GM12878 (cell line): ENCODE results near the gene COL4A2. TPM values are rescaled to one million over a fixed set of nuclear protein-coding genes. Genes with fewer than 3 reads are reported as not detected.

ENCODE experiments used
- ATAC-seq: fragments of 200-7000 bp; cut with Tn5 transposase; 3 replicates; pipeline ENCODE4 v1.9.1; 2020; ENCODE audit warnings: mild to moderate bottlenecking, moderate library complexity
- BruUV-seq: library from RNA; stranded (reverse); fragments of 400-500 nt; replicated peaks from 2 replicates; lab custom pipeline; 2021; lab: Mats Ljungman, UMichigan
- CTCF ChIA-PET: fragments of 300-600 bp; sonication (Branson Sonifier 250); formaldehyde crosslinking; extraction: SDS; loops from one replicate; lab custom pipeline; 2021; ENCODE audit warnings: inconsistent platforms; lab: Yijun Ruan, JAX
- POLR2A ChIA-PET: fragments of 350-600 bp; formaldehyde crosslinking; extraction: SDS; loops from one replicate; lab custom pipeline; 2021; ENCODE audit warnings: inconsistent platforms; lab: Charles Lee
- RAD21 ChIA-PET: fragments of 300-600 bp; sonication (Branson Sonifier 250); formaldehyde crosslinking; loops from one replicate; lab custom pipeline; 2023; ENCODE audit warnings: antibody characterized with exemption; ENCODE audit not compliant: unreplicated experiment; lab: Charles Lee
- SMC1A ChIA-PET: fragments of 300-600 bp; sonication (Branson Sonifier 250); formaldehyde crosslinking; loops from one replicate; lab custom pipeline; 2023; ENCODE audit not compliant: unreplicated experiment, uncharacterized antibody; lab: Charles Lee
- DNase-seq: peaks from one replicate; pipeline ENCODE4 v3.0.0-alpha.2; 2011; ENCODE audit warnings: low read depth, low spot score
- FAIRE-seq: peaks from 3 replicates; lab custom pipeline; 2011; peaks lifted over from hg19 to GRCh38; lab: Jason Lieb, UNC
- H2AFZ ChIP-seq: 2 replicates; pipeline ENCODE4 v1.6.0; 2011; ENCODE audit warnings: low read depth, low read length, control low read depth; ENCODE audit not compliant: control insufficient read depth
- H3K27ac ChIP-seq: 2 replicates; pipeline ENCODE4 v1.5.1; 2011; ENCODE audit warnings: control low read depth; ENCODE audit not compliant: control insufficient read depth, insufficient read depth
- H3K27me3 ChIP-seq, 2 experiments: replicated peaks in 1 of 2; 2 replicates each; pipeline versions ENCODE4 v1.6.0 to v1.6.1; 2011; ENCODE audit warnings: low read length in 1 of 2; ENCODE audit not compliant: control insufficient read depth in 2 of 2, insufficient read depth in 2 of 2
- H3K36me3 ChIP-seq, 2 experiments: 2 replicates each; pipeline ENCODE4 v1.5.1; 2011; ENCODE audit warnings: low read length in 1 of 2; ENCODE audit not compliant: control insufficient read depth in 2 of 2, insufficient read depth in 2 of 2
- H3K4me1 ChIP-seq: 2 replicates; pipeline ENCODE4 v1.6.1; 2011; ENCODE audit warnings: mild to moderate bottlenecking, low read length, moderate library complexity, mixed read lengths; ENCODE audit not compliant: control insufficient read depth, insufficient read depth
- H3K4me2 ChIP-seq: 2 replicates; pipeline ENCODE4 v1.6.0; 2011; ENCODE audit warnings: control low read depth; ENCODE audit not compliant: control insufficient read depth, insufficient read depth
- H3K4me3 ChIP-seq: fragments of 200-600 bp; sonication (generic); 2 replicates; pipeline ENCODE4 v1.5.1; 2016
- H3K79me2 ChIP-seq: 2 replicates; pipeline ENCODE4 v1.6.0; 2011; ENCODE audit warnings: low read length; ENCODE audit not compliant: control insufficient read depth, insufficient read depth
- H3K9ac ChIP-seq: 2 replicates; pipeline ENCODE4 v1.8.0; 2011; ENCODE audit warnings: low read length, control low read depth, mixed read lengths; ENCODE audit not compliant: control insufficient read depth, insufficient read depth
- H3K9me3 ChIP-seq: replicated peaks from 3 replicates; pipeline ENCODE4 v1.5.1; 2011; ENCODE audit warnings: mild to moderate bottlenecking, low read length; ENCODE audit not compliant: control insufficient read depth, insufficient read depth
- H4K20me1 ChIP-seq: 2 replicates; pipeline ENCODE4 v1.6.0; 2011; ENCODE audit not compliant: control insufficient read depth, insufficient read depth
- FOS ChIP-seq: IDR thresholded peaks from 3 replicates; pipeline ENCODE4 v1.6.1; 2011; ENCODE audit warnings: borderline replicate concordance; ENCODE audit not compliant: insufficient read length; ENCODE audit errors: extremely low read depth
- FOXK2 ChIP-seq: fragments of 450-650 bp; IDR thresholded peaks from 2 replicates; pipeline ENCODE4 v1.6.1; 2017; ENCODE audit warnings: mild to moderate bottlenecking, moderate library complexity
- HDGF ChIP-seq: fragments of 450-650 bp; IDR thresholded peaks from 2 replicates; pipeline ENCODE4 v1.6.1; 2016; ENCODE audit warnings: antibody characterized with exemption
- KAT2A ChIP-seq: conservative IDR thresholded peaks from 2 replicates; pipeline ENCODE4 v1.6.1; 2011; ENCODE audit warnings: low read depth, low read length; ENCODE audit not compliant: control insufficient read depth
- MXI1 ChIP-seq: fragments of 150-350 bp; IDR thresholded peaks from 2 replicates; pipeline ENCODE4 v1.6.1; 2011; ENCODE audit warnings: low read depth, mild to moderate bottlenecking, inconsistent platforms, low read length, improper control_type of control experiment
- PAX8 ChIP-seq: fragments of 450-650 bp; IDR thresholded peaks from 2 replicates; pipeline ENCODE4 v1.6.1; 2017; ENCODE audit warnings: mild to moderate bottlenecking, moderate library complexity
- RELB ChIP-seq: fragments of 450-650 bp; IDR thresholded peaks from 2 replicates; pipeline ENCODE4 v1.6.1; 2017; ENCODE audit warnings: low read depth, mild to moderate bottlenecking, moderate library complexity
- SPI1 ChIP-seq: IDR thresholded peaks from 2 replicates; pipeline ENCODE4 v1.6.1; 2011; ENCODE audit warnings: low read depth, mild to moderate bottlenecking, low read length, moderate library complexity, borderline replicate concordance; ENCODE audit not compliant: insufficient read depth
- SRF ChIP-seq, 2 experiments: IDR thresholded peaks; 2 replicates each; pipeline ENCODE4 v1.6.1; 2011; ENCODE audit warnings: low read depth in 2 of 2, low read length in 2 of 2, mild to moderate bottlenecking in 1 of 2, moderate library complexity in 1 of 2
- WRNIP1 ChIP-seq: IDR thresholded peaks from 2 replicates; pipeline ENCODE4 v1.6.1; 2011; ENCODE audit warnings: low read depth, low read length, improper control_type of control experiment, borderline replicate concordance
- YY1 ChIP-seq: IDR thresholded peaks from 2 replicates; pipeline ENCODE4 v1.6.1; 2011; ENCODE audit warnings: low read depth, mild to moderate bottlenecking, low read length
- ZNF207 ChIP-seq: fragments of 450-650 bp; IDR thresholded peaks from 2 replicates; pipeline ENCODE4 v1.6.1; 2014; ENCODE audit warnings: antibody characterized with exemption, mild to moderate bottlenecking, borderline replicate concordance
- WGBS: methylation state at CpG from one replicate; pipeline ENCODE4 v1.1.6; 2016; ENCODE audit warnings: low lambda C conversion rate; ENCODE audit not compliant: insufficient replicate concordance, insufficient coverage; ENCODE audit errors: missing lambda C conversion rate; 5-methylcytosine and 5-hydroxymethylcytosine counted together
- in situ Hi-C: fragments of 300-500 bp; cut with MboI; formaldehyde crosslinking; loops from 9 replicates; pipeline ENCODE4 v1.14.3; 2018; ENCODE audit warnings: mixed read lengths
- intact Hi-C: fragments of 100-400 bp; cut with micrococcal nuclease; formaldehyde crosslinking; loops from one replicate; pipeline ENCODE4 v1.14.2; 2022; ENCODE audit not compliant: unreplicated experiment
- polyA plus RNA-seq, 11 experiments: library from polyadenylated mRNA; depleted of rRNA in 4 of 11; unstranded in 6 of 11; stranded (reverse) in 5 of 11; fragments of >200 nt; fragmentation: Nextera tagmentation in 4 of 11; fragmentation: Illumina TruSeq in 1 of 11; extraction: Ambion mirVana in 4 of 11; extraction: Trizol in 1 of 11; gene quantifications; 1 replicate in 1 of 11; 2 replicates in 10 of 11; pipeline versions ENCODE4 v1.2.1 to v1.2.3, GENCODE V29; 2011 to 2016; ENCODE audit warnings: inconsistent platforms in 2 of 11, missing spikeins in 2 of 11, low read depth in 1 of 11
- total RNA-seq, 4 experiments: library from RNA; depleted of rRNA in 3 of 4; stranded (reverse); fragments of >200 nt in 3 of 4; fragmentation: Illumina TruSeq in 1 of 4; extraction: Trizol in 1 of 4; gene quantifications; 2 replicates each; pipeline versions ENCODE4 v1.2.1 to v1.2.3, GENCODE V29; 2013 to 2021
- TF ChIP-seq, protein P1 (sequence below): fragments of 450-650 bp; IDR thresholded peaks from 2 replicates; pipeline ENCODE4 v1.6.1; 2014; ENCODE audit warnings: mild to moderate bottlenecking
- TF ChIP-seq, protein P2 (sequence below): IDR thresholded peaks from 2 replicates; pipeline ENCODE4 v1.6.1; 2012; ENCODE audit warnings: low read depth, low read length, improper control_type of control experiment

COL4A2 gene
- total and polyA plus RNA-seq, 10 of the 15 experiments (the other 5 are each of a cell fraction or from before 2014, with no cell fraction given), result 0.16 to 1.6 (median 0.62) TPM; not detected in 3

DNA sequence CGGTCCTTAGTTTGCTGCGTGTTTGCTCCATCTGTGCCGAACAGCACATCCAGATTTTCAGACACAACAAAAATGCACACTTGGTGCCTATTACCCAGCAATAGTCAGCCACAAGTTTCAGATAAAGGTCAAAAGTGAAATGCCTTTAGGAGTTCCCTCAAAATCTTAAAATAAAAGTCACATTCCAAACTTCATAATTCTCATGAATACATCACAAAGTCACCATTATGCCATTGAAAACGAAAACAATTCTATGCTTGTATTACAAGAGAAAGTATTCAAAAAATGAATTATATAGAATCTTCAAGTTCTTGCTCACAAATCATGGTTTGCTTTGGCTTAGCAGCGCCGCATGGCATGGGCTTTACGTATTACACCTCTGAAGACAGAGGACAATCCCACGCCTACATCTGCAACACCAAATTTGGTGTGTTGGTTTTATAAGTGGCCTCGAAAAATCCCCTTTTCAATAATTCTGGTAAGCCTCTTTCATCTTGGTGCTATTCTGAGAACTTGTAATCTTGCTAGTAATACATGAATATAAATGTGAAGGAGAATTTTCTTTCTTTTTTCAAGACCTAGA, 26.8 kb upstream of the COL4A2 start:
- SMC1A ChIA-PET, result no interaction called here

GRCh38 chr13:110280985-110281688, 25.9 kb upstream of the COL4A2 start:
- Histone ChIP-seq H3K79me2 (no peaks in the 10 kb centered on the region), H2AFZ (no peak overlapping the region), H3K9ac (no peak overlapping the region), H3K4me3 (no peak overlapping the region), H3K9me3 (no peaks in the 10 kb centered on the region), H4K20me1 (no peaks in the 10 kb centered on the region), H3K27ac (no peak overlapping the region), H3K4me2 (no peak overlapping the region), H3K4me1 (no peaks in the 10 kb centered on the region), H3K27me3 (no peaks in the 10 kb centered on the region; a peak in 1 of 4 replicates), H3K36me3 (no peaks in the 10 kb centered on the region)
- no peak for FAIRE-seq
- no peak for DNase-seq
- 20% methylated on average over 7 of the region's 7 CpGs for WGBS
- SMC1A ChIA-PET, result no interaction called here
- POLR2A ChIA-PET, result no interaction called here
- no TSS peak for BruUV-seq
- intact Hi-C loops (no loop called here), in situ Hi-C loops (no loop called here)
- RAD21 ChIA-PET, result no interaction called here
- CTCF ChIA-PET, result no interaction called here
- TF ChIP-seq YY1 (no peak), WRNIP1 (no peak), RELB (no peak), FOXK2 (no peak), KAT2A (no peak), SPI1 (peak; percentile 57; the same call in 1 of the 2 replicates), FOS (no peak)
- TF ChIP-seq, protein P1, sequence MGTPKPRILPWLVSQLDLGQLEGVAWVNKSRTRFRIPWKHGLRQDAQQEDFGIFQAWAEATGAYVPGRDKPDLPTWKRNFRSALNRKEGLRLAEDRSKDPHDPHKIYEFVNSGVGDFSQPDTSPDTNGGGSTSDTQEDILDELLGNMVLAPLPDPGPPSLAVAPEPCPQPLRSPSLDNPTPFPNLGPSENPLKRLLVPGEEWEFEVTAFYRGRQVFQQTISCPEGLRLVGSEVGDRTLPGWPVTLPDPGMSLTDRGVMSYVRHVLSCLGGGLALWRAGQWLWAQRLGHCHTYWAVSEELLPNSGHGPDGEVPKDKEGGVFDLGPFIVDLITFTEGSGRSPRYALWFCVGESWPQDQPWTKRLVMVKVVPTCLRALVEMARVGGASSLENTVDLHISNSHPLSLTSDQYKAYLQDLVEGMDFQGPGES, result no peak
- ATAC-seq, result no peak

More for the DNA sequence above, 26.8 kb upstream of the COL4A2 start:
- no peaks in the 10 kb centered on the region; a peak in 1 of 4 replicates for H3K27me3 ChIP-seq
- ATAC-seq (peak; percentile 47; the same call in 2 of the 3 replicates), DNase-seq (no peak), FAIRE-seq (no peak)
- in situ Hi-C loops, result no loop called here
- RAD21 ChIA-PET, result no interaction called here
- no peaks in the 10 kb centered on the region for H3K4me1 ChIP-seq
- H4K20me1 ChIP-seq, result no peaks in the 10 kb centered on the region
- no peaks in the 10 kb centered on the region for H3K9me3 ChIP-seq
- WGBS, result 25% methylated on average over 9 of the region's 9 CpGs
- TF ChIP-seq, protein P2, sequence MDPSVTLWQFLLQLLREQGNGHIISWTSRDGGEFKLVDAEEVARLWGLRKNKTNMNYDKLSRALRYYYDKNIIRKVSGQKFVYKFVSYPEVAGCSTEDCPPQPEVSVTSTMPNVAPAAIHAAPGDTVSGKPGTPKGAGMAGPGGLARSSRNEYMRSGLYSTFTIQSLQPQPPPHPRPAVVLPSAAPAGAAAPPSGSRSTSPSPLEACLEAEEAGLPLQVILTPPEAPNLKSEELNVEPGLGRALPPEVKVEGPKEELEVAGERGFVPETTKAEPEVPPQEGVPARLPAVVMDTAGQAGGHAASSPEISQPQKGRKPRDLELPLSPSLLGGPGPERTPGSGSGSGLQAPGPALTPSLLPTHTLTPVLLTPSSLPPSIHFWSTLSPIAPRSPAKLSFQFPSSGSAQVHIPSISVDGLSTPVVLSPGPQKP, result no peak
- TF ChIP-seq PAX8 (no peak), MXI1 (no peak), SRF (IDR thresholded peaks at IDR 0.05; ENCODE audit: low read depth in 2 of 2, low read length in 2 of 2) (0 out of 4 replicates have a peak, but pooled peaks of 1 of the 2 experiments have one; percentile 44), HDGF (no peak), ZNF207 (no peak)
- intact Hi-C loops, result no loop called here
- no peak overlapping the region for H2AFZ ChIP-seq
- no peak overlapping the region for H3K4me2 ChIP-seq
- H3K4me3 ChIP-seq, result no peak overlapping the region
- no peak overlapping the region for H3K9ac ChIP-seq
- no TSS peak for BruUV-seq
- H3K79me2 ChIP-seq, result no peaks in the 10 kb centered on the region
- POLR2A ChIA-PET, result no interaction called here
- no peaks in the 10 kb centered on the region for H3K36me3 ChIP-seq
- H3K27ac ChIP-seq, result no peak overlapping the region
- CTCF ChIA-PET, result interaction anchor here (0.6 to 1.2 kb wide), 2 partner anchors 9 to 56 kb away, joined by 3 to 4 read pairs; no protein-coding TSS in a partner anchor
